Measurements from ENCODE around the gene HMGN4. TPM values are rescaled to one million over a fixed set of nuclear protein-coding genes. Genes with fewer than 3 reads are reported as not detected.
"Not testable (repeated sequence)": the region's sequence is repeated elsewhere in the genome, so short reads cannot be mapped to it uniquely, and the experiment has no call there.

The HMGN4 gene
- total RNA-seq, 1 donor from 2014 or later: 58.4 TPM

DNA sequence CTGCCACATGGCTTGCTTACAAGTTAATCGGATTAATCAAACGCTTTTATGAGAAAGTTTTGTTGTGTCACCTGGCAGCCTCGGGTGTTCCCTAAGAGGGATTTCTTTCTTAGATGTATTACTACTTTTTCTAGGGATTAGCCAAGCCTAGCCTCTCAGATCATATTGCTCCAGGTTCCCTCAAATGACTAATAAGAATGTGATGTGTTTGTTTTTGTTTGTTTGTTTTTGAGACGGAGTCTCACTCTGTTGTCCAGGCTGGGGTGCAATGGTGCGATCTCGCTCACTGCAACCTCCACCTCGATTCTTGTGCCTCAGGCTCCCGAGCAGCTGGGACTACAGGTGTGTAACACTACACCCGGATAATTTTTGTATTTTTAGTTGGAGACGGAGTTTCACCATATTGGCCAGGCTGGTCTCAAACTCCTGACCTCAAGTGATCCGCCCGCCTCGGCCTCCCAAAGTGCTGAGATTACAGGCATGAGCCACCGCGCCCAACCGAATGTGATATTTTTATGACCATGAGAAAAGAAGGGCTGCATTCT is 977 bp downstream of the HMGN4 start:
- Histone ChIP-seq H3K36me3 (peaks cover 0 to 4% of the 10 kb centered on the region in 2 donors), H3K4me1 (peaks cover 30% of the 10 kb centered on the region), H3K27ac (peak overlapping the region; percentile 93), H3K4me3 (peak overlapping the region; percentile 71 to 74), H3K27me3 (no peaks in the 10 kb centered on the region), H3K9me3 (no peaks in the 10 kb centered on the region)
- intact Hi-C loops (cut with DNase I): loop anchor here (10.0 kb wide), 1 partner anchor 514 kb away; a partner anchor contains a TSS
- TF ChIP-seq POLR2A (IDR thresholded peaks at IDR 0.05) (no peak), POLR2AphosphoS5 (IDR thresholded peaks at IDR 0.05; ENCODE audit: insufficient read depth in 1 of 2, low read depth in 1 of 2) (no peak)
- TF ChIP-seq, protein P1, sequence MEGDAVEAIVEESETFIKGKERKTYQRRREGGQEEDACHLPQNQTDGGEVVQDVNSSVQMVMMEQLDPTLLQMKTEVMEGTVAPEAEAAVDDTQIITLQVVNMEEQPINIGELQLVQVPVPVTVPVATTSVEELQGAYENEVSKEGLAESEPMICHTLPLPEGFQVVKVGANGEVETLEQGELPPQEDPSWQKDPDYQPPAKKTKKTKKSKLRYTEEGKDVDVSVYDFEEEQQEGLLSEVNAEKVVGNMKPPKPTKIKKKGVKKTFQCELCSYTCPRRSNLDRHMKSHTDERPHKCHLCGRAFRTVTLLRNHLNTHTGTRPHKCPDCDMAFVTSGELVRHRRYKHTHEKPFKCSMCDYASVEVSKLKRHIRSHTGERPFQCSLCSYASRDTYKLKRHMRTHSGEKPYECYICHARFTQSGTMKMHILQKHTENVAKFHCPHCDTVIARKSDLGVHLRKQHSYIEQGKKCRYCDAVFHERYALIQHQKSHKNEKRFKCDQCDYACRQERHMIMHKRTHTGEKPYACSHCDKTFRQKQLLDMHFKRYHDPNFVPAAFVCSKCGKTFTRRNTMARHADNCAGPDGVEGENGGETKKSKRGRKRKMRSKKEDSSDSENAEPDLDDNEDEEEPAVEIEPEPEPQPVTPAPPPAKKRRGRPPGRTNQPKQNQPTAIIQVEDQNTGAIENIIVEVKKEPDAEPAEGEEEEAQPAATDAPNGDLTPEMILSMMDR (IDR thresholded peaks at IDR 0.05): no peak
- DNase-seq (ENCODE audit: extremely low spot score in 2 of 2): no peak

DNA sequence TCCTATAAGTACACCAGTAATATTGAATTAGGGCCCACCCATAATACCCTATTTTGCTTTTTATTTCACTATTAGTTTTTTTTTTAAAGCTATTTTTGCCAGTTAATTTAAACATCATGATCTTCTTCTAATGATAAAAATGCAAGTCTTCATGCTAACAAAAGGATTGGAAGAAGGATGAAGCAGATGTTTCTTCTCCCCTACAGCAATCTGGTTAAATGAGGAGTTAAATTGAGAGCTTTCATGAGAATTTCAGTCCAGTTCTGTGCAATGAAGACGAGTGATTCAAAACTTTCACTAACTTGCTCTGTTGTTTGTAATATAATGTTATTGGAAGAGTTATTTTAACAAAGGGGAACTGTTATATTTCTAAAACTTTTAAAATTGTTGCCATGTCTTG is 3.4 kb downstream of the HMGN4 start:
- no peaks in the 10 kb centered on the region for H3K9me3 ChIP-seq
- intact Hi-C loops (cut with DNase I): no loop called here
- no peaks in the 10 kb centered on the region for H3K27me3 ChIP-seq
- H3K36me3 ChIP-seq: peaks cover 0 to 26% of the 10 kb centered on the region in 2 donors
- peaks cover 17% of the 10 kb centered on the region for H3K4me1 ChIP-seq
- H3K4me3 ChIP-seq: no peak overlapping the region
- no peak for TF ChIP-seq POLR2AphosphoS5 (IDR thresholded peaks at IDR 0.05; ENCODE audit: insufficient read depth in 1 of 2, low read depth in 1 of 2)
- no peak for TF ChIP-seq POLR2A (IDR thresholded peaks at IDR 0.05)
- TF ChIP-seq, protein P1 (IDR thresholded peaks at IDR 0.05): no peak
- DNase-seq (ENCODE audit: extremely low spot score in 2 of 2): no peak
- no peak overlapping the region for H3K27ac ChIP-seq

DNA sequence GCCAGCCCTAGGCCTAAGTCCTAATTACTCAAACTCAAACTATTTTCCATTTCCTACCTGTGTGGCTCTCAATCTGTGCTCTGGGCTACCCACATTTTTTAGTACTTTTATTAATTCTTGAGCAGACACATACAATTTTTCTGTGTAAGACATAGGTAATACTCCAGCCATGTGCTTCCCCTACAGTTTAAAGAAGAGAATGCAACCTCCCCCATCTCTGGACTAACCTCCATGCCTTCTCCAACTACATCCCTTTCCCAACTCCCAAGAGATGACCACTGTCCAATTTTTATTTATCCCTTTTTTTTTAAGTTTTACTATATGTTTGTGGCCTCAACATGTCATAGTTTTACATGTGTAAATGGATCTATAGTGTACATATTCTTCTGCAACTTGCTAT is 5.8 kb downstream of the HMGN4 start:
- no peak for DNase-seq (ENCODE audit: extremely low spot score in 2 of 2)
- H3K36me3 ChIP-seq: peaks cover 0 to 27% of the 10 kb centered on the region in 2 donors
- H3K4me1 ChIP-seq: peaks cover 8% of the 10 kb centered on the region
- no peaks in the 10 kb centered on the region for H3K27me3 ChIP-seq
- no peak overlapping the region for H3K4me3 ChIP-seq
- TF ChIP-seq, protein P1 (IDR thresholded peaks at IDR 0.05): no peak
- no peak for TF ChIP-seq POLR2AphosphoS5 (IDR thresholded peaks at IDR 0.05; ENCODE audit: insufficient read depth in 1 of 2, low read depth in 1 of 2)
- TF ChIP-seq POLR2A (IDR thresholded peaks at IDR 0.05): no peak
- intact Hi-C loops (cut with DNase I): no loop called here
- no peaks in the 10 kb centered on the region for H3K9me3 ChIP-seq
- no peak overlapping the region for H3K27ac ChIP-seq

DNA sequence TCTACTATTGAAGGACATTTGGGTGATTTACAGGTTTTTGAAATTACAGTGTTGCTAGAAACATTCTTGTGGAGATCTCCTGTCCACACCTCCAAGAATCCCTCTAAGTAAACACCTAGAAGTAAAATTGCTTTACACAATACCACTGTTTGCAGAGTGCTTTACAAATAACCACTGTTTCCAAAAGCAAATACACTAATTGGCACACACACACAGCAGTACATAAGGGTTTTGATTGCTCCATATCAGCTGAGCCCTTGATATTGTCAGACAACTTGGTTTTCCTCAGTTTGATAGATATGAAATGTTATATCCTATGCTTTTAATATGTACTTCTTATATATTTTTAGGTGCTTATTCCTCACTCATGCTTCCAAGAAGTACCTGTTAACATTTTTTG is 6.3 kb downstream of the HMGN4 start:
- H3K36me3 ChIP-seq: peaks cover 0 to 27% of the 10 kb centered on the region in 2 donors
- TF ChIP-seq POLR2A (IDR thresholded peaks at IDR 0.05): no peak
- TF ChIP-seq, protein P1 (IDR thresholded peaks at IDR 0.05): no peak
- H3K9me3 ChIP-seq: no peaks in the 10 kb centered on the region
- H3K27me3 ChIP-seq: no peaks in the 10 kb centered on the region
- no peak overlapping the region for H3K4me3 ChIP-seq
- peaks cover 3% of the 10 kb centered on the region for H3K4me1 ChIP-seq
- DNase-seq (ENCODE audit: extremely low spot score in 2 of 2): no peak
- intact Hi-C loops (cut with DNase I): no loop called here
- H3K27ac ChIP-seq: no peak overlapping the region

DNA sequence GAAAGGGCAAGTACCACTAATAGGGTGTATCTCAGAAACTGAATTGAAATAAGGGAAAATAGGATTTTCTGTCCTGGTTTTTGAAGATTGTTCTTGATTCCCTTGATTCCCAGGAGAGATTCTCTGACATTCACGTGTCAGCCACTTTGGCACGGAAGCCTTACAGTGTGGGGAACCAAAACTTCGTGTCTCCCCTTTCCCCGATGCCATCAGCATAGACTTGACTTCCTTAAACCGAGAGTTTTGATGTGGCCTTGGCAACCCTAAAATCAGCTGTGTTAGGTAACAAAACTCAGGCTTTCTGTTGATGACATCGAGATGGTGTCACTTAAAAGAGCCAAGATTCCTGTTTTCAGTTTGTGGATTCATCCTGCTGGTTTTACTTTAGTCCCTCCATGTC is 7.5 kb downstream of the HMGN4 start:
- H3K27ac ChIP-seq: no peak overlapping the region
- TF ChIP-seq, protein P1 (IDR thresholded peaks at IDR 0.05): no peak
- TF ChIP-seq POLR2AphosphoS5 (IDR thresholded peaks at IDR 0.05; ENCODE audit: insufficient read depth in 1 of 2, low read depth in 1 of 2) (no peak), POLR2A (IDR thresholded peaks at IDR 0.05) (no peak)
- intact Hi-C loops (cut with DNase I): no loop called here
- no peaks in the 10 kb centered on the region for H3K27me3 ChIP-seq
- H3K9me3 ChIP-seq: no peaks in the 10 kb centered on the region
- no peaks in the 10 kb centered on the region for H3K4me1 ChIP-seq
- no peak overlapping the region for H3K4me3 ChIP-seq
- no peak for DNase-seq (ENCODE audit: extremely low spot score in 2 of 2)
- H3K36me3 ChIP-seq: peaks cover 0 to 27% of the 10 kb centered on the region in 2 donors

DNA sequence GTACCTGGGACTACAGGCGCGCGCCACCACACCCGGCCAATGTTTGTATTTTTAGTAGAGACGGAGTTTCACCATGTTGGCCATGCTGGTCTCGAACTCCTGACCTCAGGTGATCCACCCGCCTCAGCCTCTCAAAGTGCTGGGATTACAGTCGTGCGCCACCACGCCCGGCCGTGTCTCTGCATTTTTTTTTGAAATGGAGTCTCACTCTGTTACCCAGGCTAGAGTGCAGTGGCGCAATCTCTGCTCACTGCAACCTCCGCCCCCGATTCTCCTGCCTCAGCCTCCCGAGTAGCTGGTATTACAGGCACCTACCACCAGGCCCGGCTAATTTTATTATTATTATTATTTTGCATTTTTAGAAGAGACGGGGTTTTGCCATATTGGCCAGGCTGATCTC is 9.2 kb downstream of the HMGN4 start:
- H3K4me3 ChIP-seq; H3K9me3 ChIP-seq; intact Hi-C loops (cut with DNase I); H3K27ac ChIP-seq; DNase-seq (ENCODE audit: extremely low spot score in 2 of 2); H3K27me3 ChIP-seq; H3K4me1 ChIP-seq: not testable (repeated sequence)
- H3K36me3 ChIP-seq: peaks cover 0 to 27% of the 10 kb centered on the region in 2 donors

Data from vagina (tissue), 2 donors.